Ramos (cell line): ENCODE measurements around the gene MFAP4.
"Not testable (repeated sequence)": the region's sequence is repeated elsewhere in the genome, so short reads cannot be mapped to it uniquely, and the experiment has no call there.

Source experiments
- in situ Hi-C: fragments of 300-500 bp; cut with MboI; formaldehyde crosslinking; loops from one replicate; pipeline ENCODE4 v1.14.3; 2022; ENCODE audit warnings: low sequenced_read_pairs; ENCODE audit not compliant: unreplicated experiment

The MFAP4 gene

DNA sequence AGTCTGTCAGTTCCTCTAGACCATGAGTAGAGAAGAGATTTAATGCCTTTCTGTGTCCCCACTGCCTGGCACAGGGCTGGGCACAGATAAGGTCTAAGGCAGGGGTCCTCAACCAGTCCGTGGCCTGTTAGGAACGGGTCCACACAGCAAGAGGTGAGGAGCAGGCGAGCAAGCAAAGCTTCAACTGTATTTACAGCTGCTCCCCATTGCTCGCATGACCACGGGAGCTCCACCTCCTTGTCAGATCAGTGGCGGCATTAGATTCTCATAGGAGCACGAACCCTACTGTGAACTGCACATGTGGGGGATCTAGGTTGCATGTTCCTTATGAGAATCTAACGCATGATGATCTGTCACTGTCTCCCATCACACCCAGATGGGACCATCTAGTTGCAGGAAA, 26.2 kb downstream of the MFAP4 start:
- in situ Hi-C loops: loop anchor here (10.0 kb wide), 2 partner anchors 94 to 404 kb away; no protein-coding TSS in a partner anchor

DNA sequence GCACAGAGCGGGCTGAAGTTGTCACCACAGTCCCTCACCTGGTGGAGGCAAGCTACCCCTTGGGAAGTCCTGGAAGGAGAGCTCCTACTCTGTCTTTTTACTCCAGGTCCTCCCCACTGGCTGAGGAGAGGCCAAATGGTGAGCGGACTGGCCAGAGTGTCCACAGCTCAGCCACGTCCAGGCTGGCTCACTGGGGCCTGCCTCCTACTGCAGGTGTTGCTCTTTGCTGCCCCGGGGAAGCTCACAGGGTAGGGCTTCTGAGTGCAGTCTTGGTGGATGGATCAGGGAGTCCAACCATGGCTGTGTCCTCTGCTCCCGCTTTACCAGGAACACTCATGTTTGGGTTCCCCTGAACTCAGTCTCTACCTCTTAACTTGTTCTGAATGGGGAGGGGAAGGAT, 27.1 kb downstream of the MFAP4 start:
- in situ Hi-C loops: loop anchor here (10.0 kb wide), 2 partner anchors 95 to 405 kb away; no protein-coding TSS in a partner anchor

DNA sequence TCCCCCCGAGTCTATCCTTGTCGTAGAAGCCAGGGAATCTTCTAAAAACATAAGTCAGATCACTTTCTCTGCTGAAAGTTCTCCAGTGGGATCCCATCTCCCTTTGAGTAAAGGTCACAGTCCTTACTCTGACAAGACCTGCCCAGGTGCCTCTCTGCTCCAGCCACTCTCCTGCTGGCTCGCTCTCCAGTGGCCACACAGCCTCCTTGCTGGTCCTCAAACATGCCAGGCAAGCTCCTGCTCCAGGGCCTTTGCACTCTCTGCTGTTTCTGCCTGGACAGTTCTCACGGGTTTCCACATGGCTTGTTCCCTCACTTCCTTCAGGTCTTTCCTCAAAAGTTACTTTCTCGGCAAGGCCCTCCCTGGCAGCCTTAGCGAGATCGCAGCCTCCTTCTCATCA, 27.8 kb downstream of the MFAP4 start:
- in situ Hi-C loops: no loop called here

DNA sequence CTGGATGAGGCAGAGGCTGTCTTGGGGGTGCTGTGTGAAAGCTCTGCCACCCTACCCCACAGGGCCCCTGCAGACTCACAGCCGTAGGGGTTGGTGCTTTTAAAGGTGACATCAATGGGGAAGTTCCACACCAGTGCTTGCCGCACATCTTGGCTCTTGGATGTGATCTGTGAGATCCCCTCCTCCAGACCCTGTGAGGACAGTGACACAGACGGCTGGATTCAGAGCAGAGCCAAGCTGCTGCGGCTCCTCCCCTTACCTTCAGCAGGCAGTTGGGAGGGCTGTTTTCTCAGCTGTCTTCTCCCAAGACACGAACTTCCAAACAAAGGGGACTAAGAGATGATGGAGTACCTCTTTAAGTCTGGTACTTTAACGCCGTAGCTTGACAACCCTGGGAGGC, 29.2 kb downstream of the MFAP4 start:
- in situ Hi-C loops: no loop called here

DNA sequence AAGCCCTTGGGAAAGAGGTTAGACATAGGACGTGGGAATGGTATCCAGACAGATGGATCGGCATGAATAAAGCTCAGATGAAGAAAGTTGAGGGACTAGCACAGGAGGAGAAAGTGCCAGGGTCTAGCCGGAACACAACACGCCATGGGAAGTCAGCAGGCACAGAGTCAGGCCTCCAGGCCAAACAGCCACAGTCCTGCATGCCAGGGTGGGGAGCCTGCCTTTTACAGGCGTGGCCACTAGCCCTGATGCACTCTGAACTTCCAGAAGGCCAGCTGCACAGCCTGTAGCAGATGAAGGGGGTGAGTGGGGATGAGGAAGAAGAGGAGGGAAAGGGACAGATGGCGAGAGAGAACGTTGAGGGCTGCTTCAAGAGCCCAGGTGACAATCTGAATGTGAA, 29.6 kb downstream of the MFAP4 start:
- in situ Hi-C loops: no loop called here

DNA sequence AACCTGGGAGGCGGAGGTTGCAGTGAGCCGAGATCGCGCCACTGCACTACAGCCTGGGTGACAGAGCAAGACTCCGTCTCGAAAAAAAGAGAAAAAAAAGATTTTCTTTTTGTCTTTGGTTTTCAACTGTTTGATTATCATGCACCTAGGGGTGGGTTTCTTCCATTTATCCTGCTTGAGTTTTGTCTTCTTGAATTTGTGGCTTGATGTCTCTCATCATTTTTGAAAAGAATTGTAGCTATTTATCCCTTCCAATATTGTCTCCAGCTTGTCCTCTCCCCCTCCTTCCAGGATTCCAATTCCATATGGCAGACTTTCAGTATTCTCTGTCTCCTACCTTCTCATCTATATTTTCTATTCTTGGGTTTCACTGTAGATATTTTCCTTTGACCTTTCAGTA, 32.2 kb downstream of the MFAP4 start:
- in situ Hi-C loops: no loop called here

DNA sequence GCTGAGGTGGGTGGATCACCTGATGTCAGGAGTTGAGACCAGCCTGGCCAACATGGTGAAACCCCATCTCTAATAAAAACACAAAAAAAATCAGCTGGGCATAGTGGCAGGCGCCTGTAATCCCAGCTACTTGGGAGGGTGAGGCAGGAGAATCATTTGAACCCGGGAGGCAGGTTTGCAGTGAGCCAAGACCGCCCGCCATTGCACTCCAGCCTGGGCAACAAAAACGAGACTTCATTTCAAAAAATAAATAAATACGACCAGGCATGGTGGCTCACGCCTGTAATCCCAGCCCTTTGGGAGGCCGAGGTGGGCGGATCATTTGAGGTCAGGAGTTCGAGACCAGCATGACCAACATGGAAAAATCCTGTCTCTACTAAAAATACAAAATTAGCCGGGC, 33.6 kb downstream of the MFAP4 start:
- in situ Hi-C loops: not testable (repeated sequence)

DNA sequence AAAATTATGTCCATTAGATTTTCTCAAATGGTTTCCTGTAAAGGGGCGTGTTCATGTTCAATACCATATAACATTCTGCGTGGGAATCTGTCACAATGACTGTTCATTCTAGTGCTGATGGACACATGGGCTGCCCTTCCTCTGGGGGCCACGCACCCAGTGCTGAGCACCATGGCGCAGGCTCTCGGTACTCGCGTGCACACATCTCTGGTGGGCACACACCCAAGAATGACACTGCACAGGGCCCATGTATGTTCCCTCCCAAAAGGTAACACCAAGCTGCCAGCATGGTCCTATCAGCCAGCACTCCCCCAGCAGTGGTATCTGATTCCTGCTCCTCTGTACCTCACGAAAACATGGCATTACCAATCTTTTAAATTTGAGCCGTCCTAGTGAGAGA, 38.2 kb downstream of the MFAP4 start:
- in situ Hi-C loops: no loop called here

DNA sequence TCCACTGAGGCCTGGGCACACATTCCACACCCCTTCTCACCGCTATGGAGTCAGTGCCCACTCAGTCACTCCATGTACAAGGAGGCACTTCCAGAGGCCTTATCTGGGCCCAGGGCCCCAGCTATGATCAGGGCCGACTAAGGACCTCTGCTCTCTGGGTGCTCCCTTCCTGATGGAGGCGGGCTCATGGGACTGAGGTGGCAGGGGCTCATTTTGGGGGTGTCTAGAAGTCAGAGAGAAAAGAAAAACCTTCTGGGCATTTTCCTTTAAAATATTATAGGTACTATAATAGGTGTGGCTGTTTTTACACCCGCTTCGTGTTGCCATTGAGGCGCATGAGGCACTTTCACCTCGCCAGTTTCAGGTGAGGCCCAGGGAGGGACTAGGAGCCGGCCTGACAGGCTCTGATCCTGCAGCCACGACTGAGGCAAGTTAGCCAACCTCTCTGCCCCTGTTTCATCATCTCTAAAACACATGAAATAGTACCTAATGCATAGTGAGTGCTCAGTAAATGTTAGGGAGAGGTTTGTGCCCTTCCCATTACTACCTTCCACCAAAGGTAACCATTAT, 38.8 kb downstream of the MFAP4 start:
- in situ Hi-C loops: no loop called here

DNA sequence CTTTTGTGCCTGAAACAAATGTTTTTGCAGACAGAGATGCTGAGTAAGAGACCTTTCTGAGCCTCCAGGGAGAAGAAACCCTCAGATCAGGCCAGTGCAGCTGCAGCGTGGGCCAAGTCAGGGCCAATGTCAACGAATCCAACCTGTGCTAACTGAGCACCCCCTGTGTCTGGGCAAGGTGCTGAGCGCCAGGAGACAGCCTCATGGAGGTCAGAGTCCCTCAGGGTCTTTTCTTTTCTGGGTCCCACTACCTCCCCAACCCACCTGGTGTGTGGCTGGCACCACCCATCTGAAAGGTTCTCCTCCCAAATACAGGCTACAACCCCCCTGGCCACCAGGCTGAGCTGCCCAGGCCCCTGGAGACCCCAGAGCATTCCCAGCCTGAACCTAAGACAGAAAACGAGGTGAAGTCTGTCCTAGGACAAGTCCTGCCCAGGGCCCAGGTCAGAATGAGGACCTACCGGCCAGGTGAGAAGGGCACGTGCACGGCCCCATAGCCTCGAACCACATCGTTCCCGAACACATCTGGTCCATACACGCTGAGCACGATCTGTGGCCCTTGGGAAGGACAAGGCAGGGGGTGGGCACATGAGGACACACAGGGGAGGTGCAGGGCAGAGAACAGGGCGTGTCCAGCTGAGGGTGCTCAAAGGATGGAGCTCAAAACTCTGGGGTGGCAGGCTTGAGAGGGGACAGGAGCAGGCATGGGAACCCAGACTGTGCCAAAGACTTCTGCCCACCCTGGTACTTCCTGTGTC, 39.5 kb downstream of the MFAP4 start:
- in situ Hi-C loops: no loop called here

DNA sequence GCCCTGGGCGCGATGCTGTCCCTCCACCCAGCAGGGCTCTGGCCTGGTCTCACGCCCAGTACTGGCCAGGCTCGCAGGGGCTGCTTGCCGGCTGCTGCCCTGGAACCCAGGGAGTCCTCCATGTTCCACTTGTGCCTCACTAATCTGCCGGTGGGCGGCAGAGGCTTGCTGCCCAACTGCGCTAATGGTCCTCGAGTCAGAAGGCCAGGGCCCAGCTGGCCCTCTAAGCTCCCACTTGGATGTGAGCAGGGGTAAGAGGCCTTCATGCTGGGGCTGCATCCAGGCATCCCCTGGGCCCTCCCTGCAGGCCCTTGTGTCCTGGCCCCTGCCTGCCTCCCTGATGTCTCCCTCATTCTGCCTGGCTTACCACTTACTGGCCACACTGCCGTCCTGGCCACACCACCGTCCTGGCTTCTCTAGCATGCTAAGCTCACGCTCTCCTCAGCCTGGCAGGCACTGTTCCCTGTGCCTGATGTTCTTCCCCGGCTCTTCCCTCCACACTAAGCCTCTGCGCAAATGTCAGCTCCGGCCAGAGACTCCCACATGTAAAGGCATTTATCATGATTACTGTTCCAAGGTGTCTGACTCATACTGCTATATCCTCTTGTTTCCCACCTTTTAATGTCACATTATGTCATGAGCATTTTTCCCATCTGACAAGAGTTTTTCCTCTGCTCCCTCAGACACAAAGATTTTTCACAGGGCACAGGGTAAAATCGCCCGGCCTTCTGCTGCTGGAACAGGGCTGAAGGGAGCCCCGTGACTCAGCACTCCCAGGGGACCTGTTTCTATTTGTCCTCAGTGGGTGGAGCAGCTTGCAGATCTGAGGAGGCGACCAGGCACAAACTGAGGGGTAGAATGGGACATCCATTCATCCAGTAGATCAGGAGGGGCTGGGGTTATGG, 40.4 kb downstream of the MFAP4 start:
- in situ Hi-C loops: no loop called here

DNA sequence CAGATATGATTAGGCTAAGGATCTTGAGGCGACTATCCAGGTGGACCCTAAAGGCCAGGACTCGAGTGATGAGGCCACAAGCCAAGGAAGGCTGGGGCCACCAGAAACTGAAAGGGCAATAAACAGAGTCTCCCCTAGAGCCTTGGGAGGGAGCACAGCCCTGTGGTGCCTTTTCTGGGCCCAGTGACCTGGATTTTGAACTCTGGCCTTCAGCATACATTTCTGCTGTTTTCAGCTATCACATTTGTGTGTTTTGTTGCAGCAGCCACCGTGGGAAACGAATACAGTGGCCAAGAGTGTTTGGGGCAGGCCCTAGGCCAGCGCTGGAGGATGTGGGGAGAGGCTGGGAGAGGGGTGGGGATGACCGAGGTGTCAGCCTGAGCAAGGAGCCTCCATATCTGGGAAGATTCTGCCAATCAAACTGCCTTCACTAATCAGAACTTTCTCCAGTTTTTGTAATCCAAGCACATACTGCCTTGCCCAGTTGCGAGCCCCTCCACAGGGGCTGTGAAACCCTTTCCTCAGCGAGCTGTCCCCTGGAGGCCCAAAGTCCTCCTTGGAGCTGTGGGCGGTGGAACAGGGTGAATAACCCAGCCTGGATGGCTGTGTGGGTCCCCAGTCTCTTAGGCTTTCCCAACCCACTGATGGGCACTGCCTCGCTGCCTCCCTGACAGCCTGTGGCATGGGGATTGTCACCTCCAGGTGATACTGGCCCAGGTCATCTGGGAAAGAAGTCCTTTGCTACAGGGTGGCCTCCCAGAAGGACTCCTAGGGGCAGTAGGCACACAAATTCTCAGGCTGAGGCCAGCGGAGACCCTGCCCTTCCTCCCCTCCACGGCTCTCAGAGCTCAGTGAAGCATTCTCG, 41.3 kb downstream of the MFAP4 start:
- in situ Hi-C loops: no loop called here

DNA sequence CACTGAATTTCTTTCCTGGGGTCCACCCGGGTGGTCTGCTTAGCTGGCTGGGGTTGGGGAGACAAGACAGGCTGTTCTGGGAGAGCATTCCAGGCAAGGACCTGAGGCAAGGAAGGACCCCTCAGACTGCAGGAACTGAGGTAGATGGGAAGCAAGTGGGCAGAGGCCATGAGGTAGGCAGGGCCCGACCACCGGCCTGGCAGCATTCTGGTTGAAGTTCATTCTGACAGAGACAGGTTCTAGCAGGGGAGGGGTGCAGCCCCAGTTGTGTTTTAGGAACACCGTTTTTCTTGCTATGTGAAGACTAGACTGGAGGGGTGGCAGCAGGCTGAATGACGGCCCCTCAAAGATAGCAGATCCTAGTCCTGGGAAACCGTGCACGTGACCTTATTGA, 41.9 kb downstream of the MFAP4 start:
- in situ Hi-C loops: no loop called here

DNA sequence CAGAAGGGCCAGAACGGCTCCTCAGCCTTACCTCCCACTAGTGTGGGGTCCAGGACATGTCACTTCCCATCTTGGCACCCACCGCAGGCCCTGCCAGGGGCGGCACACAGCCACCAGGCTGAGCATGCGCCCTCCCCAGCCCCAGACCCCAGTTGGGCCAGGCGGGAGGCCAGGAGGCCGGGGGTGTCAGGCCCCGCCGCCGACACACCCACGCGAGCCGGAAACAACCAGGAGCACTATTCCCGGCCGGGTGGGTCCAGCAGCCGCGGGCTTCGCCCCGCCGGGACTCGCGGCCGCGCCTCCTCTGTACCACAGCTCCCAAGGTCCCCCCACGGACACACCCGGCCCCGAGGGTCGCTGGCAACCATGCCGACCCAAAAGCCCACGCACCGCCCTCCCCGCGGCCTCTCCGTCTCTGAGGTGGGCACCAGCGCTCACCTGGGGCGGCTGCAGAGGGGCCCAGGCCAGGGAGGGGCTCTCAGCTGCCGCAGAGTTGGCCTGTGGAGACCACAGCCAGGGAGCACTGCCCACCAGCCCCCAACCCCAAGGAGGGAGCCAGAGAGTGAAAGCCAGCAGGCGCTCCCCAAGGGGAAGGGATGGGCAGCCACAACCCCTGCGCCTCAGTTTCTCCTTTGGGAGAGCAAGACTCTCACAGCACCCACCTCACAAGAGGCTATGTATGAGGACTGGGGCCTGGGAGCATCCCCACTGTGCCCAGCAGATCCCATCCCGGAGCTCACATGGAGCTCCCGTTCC, 42.5 kb downstream of the MFAP4 start:
- in situ Hi-C loops: no loop called here

DNA sequence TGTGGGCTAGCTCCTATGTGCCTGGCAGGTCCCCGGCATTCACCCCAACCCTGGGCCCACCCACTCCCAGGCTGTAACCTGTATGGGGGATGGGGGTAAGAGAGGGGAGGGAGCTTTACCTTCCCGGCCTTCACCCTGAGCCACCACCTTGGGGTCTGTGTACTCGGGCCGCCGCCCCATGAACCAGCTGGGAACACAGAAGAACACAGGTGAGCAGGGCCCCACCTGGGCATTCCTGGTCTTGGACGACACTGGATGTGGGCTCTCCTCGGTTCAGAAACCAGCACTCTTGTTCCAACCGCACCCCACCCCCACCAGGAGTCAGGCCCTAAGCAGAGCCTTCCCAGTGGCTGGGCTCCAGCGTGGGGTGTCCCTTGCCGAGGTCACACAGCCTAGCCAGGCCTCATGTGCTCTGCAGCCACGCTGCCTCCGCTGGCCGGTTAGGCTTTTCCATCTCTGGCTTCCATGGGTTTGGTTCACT, 43.3 kb downstream of the MFAP4 start:
- in situ Hi-C loops: no loop called here

DNA sequence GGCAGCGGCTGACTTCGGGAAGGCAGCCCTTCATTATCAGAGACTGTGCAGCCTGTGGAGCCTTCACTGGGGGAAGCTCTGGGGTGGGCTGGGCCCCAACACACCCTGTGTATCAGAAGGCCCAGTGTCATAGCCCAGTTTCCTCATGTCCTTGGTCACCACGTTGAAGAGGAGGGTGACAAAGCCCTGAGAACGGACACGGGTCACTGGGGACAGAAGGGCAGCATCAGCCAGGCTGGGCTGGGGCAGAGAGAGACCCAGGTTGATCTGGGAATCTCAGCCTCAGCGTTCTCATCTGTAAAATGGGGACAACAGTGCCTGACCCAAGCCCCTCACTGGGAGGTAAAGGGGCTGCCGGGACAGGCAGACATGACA, 43.7 kb downstream of the MFAP4 start:
- in situ Hi-C loops: no loop called here

DNA sequence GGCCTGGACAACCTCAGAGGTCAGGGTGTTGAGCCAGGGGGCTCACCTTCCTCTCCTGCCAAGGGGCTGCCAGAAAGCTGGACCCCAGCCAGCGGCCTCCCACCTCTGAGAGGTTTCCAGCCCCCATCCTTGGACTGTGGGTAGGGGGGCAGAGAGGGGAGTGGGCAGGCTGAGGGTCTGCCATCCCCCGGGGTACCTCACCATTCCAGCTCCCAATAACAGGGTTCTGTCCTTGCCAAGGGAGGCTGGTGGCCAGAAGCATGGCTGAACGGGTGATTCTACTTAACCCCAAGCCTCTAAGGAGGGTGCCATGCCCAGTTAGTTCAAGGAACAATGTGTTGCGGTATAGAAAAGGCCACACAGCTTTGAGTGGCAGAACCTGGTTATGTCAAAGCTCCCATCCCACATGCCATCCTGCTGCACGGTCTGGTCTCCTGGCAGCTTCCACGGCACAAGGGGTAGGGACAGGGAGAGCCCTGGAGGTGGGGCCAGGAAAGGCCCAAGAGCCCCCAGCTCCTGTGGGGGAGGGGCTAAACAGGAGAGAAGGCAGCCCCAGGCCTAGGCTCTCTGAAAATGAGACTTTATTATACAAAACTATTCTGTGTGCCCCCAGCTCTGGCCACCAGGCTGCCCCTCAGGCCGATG, 44.3 kb downstream of the MFAP4 start:
- in situ Hi-C loops: no loop called here

DNA sequence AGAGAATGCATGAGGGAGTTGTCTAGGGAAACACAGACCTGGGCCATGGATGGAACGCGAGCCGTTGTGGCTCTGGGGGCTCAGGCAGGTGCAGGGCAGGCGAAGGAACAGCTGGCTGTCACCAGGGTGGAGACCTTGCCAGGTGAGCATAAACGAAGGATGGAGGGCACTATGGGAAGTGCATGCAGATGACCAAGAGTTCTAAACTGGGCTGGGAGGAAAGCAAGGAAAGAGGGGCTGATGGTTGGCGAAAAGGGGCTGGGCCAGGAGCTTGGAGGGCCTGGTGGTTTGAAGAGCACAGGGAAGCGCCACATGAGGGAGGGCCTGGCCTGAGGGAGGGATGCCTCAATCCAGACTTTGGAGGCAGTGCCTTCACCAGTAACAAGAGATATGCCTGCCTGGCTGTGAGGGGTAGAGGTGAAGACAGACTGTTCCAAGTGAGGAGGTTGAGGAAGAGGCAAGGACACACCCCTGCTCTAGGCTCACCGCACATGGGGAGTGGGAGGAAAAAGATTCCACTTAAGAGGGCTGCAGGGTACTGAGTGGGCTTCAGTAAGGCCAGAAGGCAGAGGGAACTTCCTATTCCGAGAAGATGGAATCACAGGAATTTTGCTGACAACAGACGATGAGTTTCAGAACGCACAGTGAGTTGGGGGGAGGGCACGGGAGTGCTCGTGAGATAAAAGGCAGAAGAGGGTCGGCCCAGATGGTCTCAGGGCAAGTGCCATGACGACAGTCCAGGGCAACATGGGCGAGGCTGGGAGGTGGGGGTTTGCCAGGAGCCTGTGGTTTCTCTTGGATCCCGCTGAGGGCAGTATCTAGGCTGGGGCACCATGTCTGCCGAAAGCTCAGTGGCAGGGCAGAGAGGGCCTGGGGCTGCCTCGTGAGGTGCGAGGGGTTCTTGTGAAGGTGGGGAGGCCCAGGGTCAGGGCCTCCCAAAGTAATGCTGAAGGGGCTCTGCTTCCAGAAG, 45.1 kb downstream of the MFAP4 start:
- in situ Hi-C loops: no loop called here
